HS-27A (cell line): ENCODE results near the gene PRKCA.

Source experiments
- DNase-seq: peaks from one replicate; pipeline ENCODE4 v3.0.0-alpha.2; 2012; ENCODE audit warnings: low read depth, missing footprints

PRKCA gene

GRCh38 chr17:66655461-66655860, 353.0 kb downstream of the PRKCA start:
- DNase-seq, result no peak

DNA sequence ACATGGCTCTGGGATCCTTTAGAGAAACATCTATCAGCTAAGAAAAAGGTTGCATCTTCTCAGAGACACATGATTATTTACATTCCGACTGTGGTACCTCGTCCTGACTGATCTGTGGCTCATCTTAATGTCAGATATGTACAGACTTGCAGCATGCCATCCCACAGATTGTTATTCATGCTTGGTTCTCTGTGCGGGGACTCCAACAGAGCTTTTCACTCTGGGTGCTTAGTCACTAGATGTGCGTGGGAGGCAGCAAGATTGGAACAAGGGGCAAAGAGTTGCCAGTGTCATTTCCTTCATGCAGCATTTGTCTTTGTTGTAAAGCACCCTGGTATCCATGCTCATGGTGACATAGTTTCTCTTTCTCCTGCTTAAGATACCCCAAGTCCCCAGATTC, 353.4 kb downstream of the PRKCA start:
- no peak for DNase-seq

GRCh38 chr17:66661411-66662256, 359.2 kb downstream of the PRKCA start:
- DNase-seq, result peak; percentile 22

- no peak for DNase-seq
These were observed 360.1 kb downstream of the PRKCA start for GRCh38 chr17:66662496-66662895.

- DNase-seq, result no peak
These were observed 360.7 kb downstream of the PRKCA start for GRCh38 chr17:66663041-66663606.

- DNase-seq, result no peak
These were observed 361.9 kb downstream of the PRKCA start for GRCh38 chr17:66664336-66664735.

GRCh38 chr17:66665194-66665593, 362.8 kb downstream of the PRKCA start:
- no peak for DNase-seq

- DNase-seq, result no peak
These were observed 364.7 kb downstream of the PRKCA start for GRCh38 chr17:66667090-66667489.

DNA sequence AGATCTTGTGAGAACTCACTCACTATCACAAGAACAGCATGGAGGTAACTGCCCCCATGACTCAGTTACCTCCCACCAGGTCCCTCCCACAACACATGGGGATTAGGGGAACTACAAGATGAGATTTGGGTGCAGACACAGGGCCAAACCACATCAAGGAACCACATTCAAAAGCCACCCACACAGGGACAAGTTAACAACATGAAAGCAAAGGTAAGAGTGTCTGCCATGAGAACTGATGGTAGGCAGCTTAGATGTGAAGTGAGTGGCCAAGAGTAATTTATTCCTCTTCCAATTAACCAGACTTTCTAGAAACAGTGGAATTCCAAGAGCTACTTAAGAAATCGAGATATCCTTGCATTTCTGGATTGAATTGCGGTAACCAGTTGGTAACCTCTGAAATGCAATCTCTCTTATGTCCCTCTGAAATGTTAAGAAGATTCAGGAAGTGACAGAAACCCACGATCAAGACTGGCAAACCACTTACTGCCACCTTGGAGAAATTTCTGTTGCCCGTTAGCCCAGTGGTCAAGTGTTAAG, 365.1 kb downstream of the PRKCA start:
- DNase-seq, result no peak

DNA sequence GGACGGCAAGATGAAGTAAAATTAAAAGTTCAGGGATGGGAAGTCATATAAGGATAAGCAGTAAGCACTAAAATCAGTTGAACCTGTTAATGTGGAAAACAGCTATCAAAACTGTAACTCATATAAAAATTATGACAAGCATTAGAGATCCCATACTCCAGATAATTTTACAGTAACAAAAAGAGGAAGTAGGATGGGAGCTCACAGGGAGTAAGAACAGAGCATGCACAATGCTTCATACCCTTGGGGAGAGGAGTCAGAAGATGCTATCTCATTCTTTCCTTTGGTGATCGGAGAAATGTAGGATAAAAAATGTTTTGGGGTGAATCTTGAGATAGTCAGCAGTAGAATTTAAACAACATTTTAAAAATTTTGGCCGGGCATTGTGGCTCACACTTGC, 367.8 kb downstream of the PRKCA start:
- DNase-seq, result no peak

- DNase-seq, result no peak
These were observed 368.7 kb downstream of the PRKCA start for GRCh38 chr17:66671156-66671555.

DNA sequence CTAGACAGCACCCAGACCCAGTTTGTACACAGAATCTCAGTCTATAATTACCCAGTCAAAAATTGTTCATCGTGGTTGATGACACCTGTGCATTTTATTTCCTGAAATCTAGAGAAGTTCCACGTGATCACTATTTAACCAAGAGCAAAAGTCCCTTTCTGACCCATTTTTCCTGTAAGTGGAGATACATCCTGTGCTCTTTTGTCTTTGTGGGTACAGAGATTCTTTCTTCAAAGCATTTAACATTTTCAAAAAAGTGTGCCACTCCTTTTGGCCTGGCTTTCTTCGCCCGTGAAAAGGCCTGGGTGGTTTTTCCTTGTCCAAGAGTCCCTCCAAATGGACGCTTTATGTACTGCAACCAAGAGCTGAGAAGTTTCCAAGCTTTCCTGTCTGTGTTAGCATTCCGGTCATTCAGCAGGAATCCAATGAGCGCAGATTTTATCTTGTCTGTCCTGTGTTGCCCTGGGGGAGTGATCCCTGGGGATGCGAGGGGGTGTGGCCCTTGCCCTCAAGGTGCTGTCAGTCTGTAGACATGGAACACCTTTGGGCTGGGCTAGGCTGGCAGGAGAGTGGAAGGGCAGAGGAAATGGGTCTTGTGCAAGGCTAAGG, 371.4 kb downstream of the PRKCA start:
- DNase-seq, result no peak

GRCh38 chr17:66675273-66675990, 373.0 kb downstream of the PRKCA start:
- DNase-seq, result no peak

DNA sequence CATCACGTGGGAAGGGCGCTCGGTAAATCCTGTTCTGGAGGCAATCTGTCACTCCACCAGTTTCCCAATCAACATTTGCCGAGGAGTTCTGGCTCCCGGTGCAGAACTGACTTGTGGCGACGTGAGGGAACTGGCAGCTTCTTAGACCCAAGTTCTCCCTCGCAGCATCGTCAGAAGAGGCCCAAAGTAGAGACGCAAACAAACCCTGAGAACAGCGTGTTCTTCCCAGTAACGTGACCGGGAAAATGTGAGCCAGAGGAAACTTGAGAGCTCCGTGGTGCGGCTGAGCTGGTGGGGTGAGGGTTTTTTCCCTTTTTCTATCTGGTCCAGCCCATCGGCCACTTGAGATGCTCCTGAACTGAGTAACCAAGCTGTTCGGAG, 373.6 kb downstream of the PRKCA start:
- DNase-seq, result no peak

- DNase-seq, result no peak
These were observed 374.0 kb downstream of the PRKCA start for GRCh38 chr17:66676421-66676820.

DNA sequence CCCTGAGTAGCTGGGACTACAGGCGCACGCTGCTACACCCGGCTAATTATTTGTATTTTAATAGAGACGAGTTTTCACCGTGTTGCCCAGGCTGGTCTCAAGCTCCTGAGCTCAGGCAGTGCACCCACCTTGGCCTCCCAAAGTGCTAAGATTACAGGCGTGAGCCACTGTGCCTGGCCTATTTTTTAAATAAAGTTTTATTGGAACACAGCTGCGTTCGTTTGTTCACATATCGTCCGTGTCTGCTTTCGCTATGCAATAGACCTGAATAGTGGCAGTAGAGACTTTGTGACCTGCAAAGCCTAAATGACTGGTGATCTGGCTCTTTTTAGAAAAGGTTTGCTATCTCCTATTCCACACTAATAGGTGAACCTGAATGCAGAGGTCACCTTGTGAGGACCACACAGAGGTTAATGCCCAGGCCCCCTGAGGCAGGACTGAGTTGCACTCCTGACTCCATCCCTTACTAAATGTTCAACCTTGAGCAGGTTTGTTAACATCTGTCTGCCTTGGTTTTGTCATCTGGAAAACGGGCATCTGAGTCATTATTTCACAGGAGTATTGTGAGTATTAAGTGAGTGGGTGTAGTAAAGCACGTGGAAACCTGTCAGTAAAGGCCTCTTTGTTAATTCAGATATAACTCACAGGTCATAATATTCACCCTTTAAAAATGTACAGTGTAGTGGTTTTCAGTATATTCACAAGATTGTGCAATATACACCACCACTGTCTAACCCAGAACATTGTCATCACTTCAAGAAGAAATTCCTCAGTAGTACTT, 375.0 kb downstream of the PRKCA start:
- no peak for DNase-seq

- DNase-seq, result no peak
These were observed 375.6 kb downstream of the PRKCA start for GRCh38 chr17:66678061-66678460.

GRCh38 chr17:66678827-66679226, 376.4 kb downstream of the PRKCA start:
- DNase-seq, result no peak

- no peak for DNase-seq
These were observed 377.5 kb downstream of the PRKCA start for GRCh38 chr17:66679631-66680517.

GRCh38 chr17:66682283-66682682, 379.9 kb downstream of the PRKCA start:
- no peak for DNase-seq

GRCh38 chr17:66684261-66684660, 381.8 kb downstream of the PRKCA start:
- DNase-seq, result no peak
